Prostate gland (tissue), 2 donors: ENCODE results near the gene FCHSD2.

ENCODE experiments used
- POLR2A ChIP-seq: fragments of 450-650 bp; IDR thresholded peaks from one replicate; pipeline ENCODE4 v1.6.1; 2016; ENCODE audit warnings: antibody characterized with exemption, mild to moderate bottlenecking
- POLR2AphosphoS5 ChIP-seq: sonication (generic); formaldehyde crosslinking; IDR thresholded peaks from one replicate; pipeline ENCODE4 v1.6.1; 2017; ENCODE audit warnings: antibody characterized with exemption
- TF ChIP-seq, protein P1 (sequence below), 4 experiments: fragments of 200-600 bp in 2 of 4; fragments of 450-650 bp in 2 of 4; sonication (generic) in 2 of 4; IDR thresholded peaks; 1 replicate in 3 of 4; 2 replicates in 1 of 4; pipeline ENCODE4 v1.5.1; 2016 to 2019; ENCODE audit warnings: antibody characterized with exemption in 4 of 4, mild to moderate bottlenecking in 2 of 4, moderate library complexity in 2 of 4

DNA sequence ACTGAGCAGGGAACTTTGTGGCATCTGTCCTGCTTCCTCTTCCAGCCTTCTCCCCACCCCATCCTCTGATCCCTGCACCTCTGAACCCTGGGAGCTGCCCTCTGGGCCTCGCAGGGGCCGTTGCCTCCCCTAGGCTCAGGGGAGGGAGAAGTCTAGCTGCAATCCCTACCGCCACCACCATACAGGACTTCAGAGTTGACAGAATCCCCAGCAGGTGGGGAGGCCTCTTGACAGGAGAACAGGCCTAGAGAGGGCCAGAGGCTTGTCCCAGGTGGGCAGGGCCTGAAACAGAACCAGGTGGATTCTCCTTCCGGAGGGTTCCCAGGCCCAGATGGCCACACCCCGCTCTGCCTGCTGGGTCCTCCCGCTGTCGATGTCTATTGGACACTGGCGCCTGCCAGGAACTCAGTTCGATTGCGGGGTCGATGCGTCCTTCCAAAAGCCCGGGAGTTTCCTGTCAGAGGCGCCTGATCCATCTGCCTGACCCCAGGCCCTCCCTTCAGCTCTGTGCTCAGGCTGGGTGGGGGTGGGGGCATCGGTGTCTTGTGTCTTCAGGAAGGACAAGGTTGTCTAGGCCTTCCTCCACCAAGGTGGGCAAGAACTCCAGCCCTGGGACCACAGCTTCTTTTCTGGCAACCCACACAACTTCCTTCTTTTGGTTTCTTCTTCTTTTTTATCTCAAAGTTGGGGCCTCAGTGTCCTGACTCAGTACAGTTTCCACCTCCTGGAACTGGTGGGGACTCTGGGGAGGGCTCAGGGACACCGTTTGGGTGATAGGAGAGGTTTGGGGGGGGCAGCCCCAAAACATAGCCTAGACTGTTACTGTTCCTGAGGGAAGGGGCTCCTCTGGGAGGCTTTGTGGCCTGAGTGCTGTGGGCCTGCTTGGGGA is 354.7 kb downstream of the FCHSD2 start:
- TF ChIP-seq POLR2AphosphoS5 (no peak), POLR2A (no peak)
- TF ChIP-seq, protein P1, sequence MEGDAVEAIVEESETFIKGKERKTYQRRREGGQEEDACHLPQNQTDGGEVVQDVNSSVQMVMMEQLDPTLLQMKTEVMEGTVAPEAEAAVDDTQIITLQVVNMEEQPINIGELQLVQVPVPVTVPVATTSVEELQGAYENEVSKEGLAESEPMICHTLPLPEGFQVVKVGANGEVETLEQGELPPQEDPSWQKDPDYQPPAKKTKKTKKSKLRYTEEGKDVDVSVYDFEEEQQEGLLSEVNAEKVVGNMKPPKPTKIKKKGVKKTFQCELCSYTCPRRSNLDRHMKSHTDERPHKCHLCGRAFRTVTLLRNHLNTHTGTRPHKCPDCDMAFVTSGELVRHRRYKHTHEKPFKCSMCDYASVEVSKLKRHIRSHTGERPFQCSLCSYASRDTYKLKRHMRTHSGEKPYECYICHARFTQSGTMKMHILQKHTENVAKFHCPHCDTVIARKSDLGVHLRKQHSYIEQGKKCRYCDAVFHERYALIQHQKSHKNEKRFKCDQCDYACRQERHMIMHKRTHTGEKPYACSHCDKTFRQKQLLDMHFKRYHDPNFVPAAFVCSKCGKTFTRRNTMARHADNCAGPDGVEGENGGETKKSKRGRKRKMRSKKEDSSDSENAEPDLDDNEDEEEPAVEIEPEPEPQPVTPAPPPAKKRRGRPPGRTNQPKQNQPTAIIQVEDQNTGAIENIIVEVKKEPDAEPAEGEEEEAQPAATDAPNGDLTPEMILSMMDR (IDR thresholded peaks at IDR 0.05): no peak
